Measurements from ENCODE around the gene SERINC5. TPM values are rescaled to one million over a fixed set of nuclear protein-coding genes. Genes with fewer than 3 reads are reported as not detected.

SERINC5 gene
- total and polyA plus RNA-seq, 2 donors (not counting 3 experiments of a cell fraction or from before 2014, with no cell fraction given): 3.2 to 10.1 TPM

DNA sequence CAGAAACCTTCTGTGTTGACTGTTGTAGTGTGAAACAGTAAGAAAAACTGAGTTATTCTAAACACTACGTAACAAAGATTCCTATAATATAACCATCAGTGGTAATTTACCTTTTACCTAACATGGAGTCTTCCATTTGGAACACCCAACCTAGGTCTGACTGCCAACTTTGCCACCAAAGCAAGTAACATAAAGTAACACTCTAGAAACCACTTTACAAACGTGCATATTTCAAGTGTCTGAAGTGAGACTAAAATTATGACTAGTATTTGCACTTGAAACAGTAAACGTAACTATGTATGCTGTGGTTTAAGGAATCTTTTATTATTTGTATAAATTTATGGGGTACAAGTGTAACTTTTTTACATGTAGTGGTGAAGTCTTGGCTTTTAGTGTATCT lies 95.6 kb downstream of the SERINC5 start:
- Histone ChIP-seq H3K9me3 (replicated peaks; ENCODE audit: control insufficient read depth, insufficient read depth, low read length) (no peaks in the 10 kb centered on the region), H3K9ac (replicated peaks; ENCODE audit: extremely low read depth, insufficient read depth, low read length) (no peak overlapping the region), H3K4me1 (ENCODE audit: control insufficient read depth, extremely low read depth, insufficient read depth, low read length) (no peaks in the 10 kb centered on the region), H3K4me3 (replicated peaks in 1 of 3; ENCODE audit: insufficient read depth in 1 of 3, low read depth in 1 of 3, low read length in 3 of 3) (no peak overlapping the region), H3K9me1 (replicated peaks; ENCODE audit: control insufficient read depth, extremely low read depth, insufficient read depth, low read length) (no peaks in the 10 kb centered on the region), H2AFZ (ENCODE audit: low read depth, low read length) (no peak overlapping the region), H3K79me2 (ENCODE audit: control insufficient read depth, insufficient read depth, low read length) (no peaks in the 10 kb centered on the region), H3K4me2 (ENCODE audit: insufficient read depth, low read length) (no peak overlapping the region), H3K36me3 (ENCODE audit: control insufficient read depth in 2 of 2, extremely low read depth in 1 of 2, insufficient read depth in 2 of 2, low read length in 2 of 2) (no peaks in the 10 kb centered on the region), H3K27ac (ENCODE audit: insufficient read depth, low read depth, low read length) (no peak overlapping the region), H4K20me1 (replicated peaks; ENCODE audit: control insufficient read depth, extremely low read depth, insufficient read depth, low read length) (no peaks in the 10 kb centered on the region), H3K27me3 (ENCODE audit: control insufficient read depth in 2 of 2, insufficient read depth in 2 of 2, low read length in 2 of 2) (no peaks in the 10 kb centered on the region)
- BruUV-seq (replicated peaks): no TSS peak
- CTCF ChIA-PET: no interaction called here
- intact Hi-C loops (cut with micrococcal nuclease) (no loop called here), dilution Hi-C loops (cut with MboI; ENCODE audit: extremely low pct_ligation_motif_present, low sequenced_read_pairs) (no loop called here)
- DNase-seq (ENCODE audit: low read depth, low spot score): no peak
- TF ChIP-seq, protein P1, sequence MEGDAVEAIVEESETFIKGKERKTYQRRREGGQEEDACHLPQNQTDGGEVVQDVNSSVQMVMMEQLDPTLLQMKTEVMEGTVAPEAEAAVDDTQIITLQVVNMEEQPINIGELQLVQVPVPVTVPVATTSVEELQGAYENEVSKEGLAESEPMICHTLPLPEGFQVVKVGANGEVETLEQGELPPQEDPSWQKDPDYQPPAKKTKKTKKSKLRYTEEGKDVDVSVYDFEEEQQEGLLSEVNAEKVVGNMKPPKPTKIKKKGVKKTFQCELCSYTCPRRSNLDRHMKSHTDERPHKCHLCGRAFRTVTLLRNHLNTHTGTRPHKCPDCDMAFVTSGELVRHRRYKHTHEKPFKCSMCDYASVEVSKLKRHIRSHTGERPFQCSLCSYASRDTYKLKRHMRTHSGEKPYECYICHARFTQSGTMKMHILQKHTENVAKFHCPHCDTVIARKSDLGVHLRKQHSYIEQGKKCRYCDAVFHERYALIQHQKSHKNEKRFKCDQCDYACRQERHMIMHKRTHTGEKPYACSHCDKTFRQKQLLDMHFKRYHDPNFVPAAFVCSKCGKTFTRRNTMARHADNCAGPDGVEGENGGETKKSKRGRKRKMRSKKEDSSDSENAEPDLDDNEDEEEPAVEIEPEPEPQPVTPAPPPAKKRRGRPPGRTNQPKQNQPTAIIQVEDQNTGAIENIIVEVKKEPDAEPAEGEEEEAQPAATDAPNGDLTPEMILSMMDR (IDR thresholded peaks at IDR 0.05; ENCODE audit: extremely low read depth in 1 of 2, insufficient read depth in 1 of 2, low read depth in 1 of 2, low read length in 2 of 2): no peak
- TF ChIP-seq FOS (IDR thresholded peaks at IDR 0.05; ENCODE audit: borderline replicate concordance, insufficient read depth, low read length): no peak
- TF ChIP-seq MAX (IDR thresholded peaks at IDR 0.05; ENCODE audit: insufficient read depth, insufficient read length): no peak
- no peak for TF ChIP-seq POLR2A (IDR thresholded peaks at IDR 0.05; ENCODE audit: low read depth, low read length)
- no peak for TF ChIP-seq EZH2 (IDR thresholded peaks at IDR 0.05; ENCODE audit: borderline replicate concordance, low read depth, low read length, severe bottlenecking)
- TF ChIP-seq GATA2 (IDR thresholded peaks at IDR 0.05; ENCODE audit: insufficient read depth, insufficient read length, low read depth, low read length): no peak
- no peak for TF ChIP-seq MYC (IDR thresholded peaks at IDR 0.05; ENCODE audit: low read depth, low read length)
- no peak for TF ChIP-seq JUN (IDR thresholded peaks at IDR 0.05; ENCODE audit: borderline replicate concordance, insufficient read depth, insufficient read length, low read depth)
- no peak for TF ChIP-seq POLR2AphosphoS5 (IDR thresholded peaks at IDR 0.05; ENCODE audit: insufficient read depth, low read depth, low read length)
- FAIRE-seq: no peak
- POLR2A ChIA-PET: no interaction called here

Measured in endothelial cell of umbilical vein (primary cell).